ENCODE results near the gene MED27. TPM values are rescaled to one million over a fixed set of nuclear protein-coding genes. Genes with fewer than 3 reads are reported as not detected.
"Not testable (repeated sequence)": the region's sequence is repeated elsewhere in the genome, so short reads cannot be mapped to it uniquely, and the experiment has no call there.

MED27 gene
- total and polyA plus RNA-seq, 12 donors = 8.0 to 20.7 (median 17.1) TPM

GRCh38 chr9:132063281-132063680, 16.4 kb downstream of the MED27 start:
- no peak for TF ChIP-seq CTCF (IDR thresholded peaks at IDR 0.05)
- H3K9me3 ChIP-seq = peaks cover 0 to 10% (median 0%) of the 10 kb centered on the region in 11 donors
- H3K4me1 ChIP-seq = peaks cover 0 to 37% (median 6%) of the 10 kb centered on the region in 9 donors
- peaks cover 0 to 42% (median 7%) of the 10 kb centered on the region in 9 donors for H3K36me3 ChIP-seq
- no peak overlapping the region for H3K27ac ChIP-seq
- H3K27me3 ChIP-seq = no peaks in the 10 kb centered on the region
- H3K4me3 ChIP-seq = no peak overlapping the region
- 55 to 57% methylated on average over 6 of the region's 6 CpGs for WGBS, 2 donors
- intact Hi-C loops (cut with DNase I) = no loop called here
- ATAC-seq (no peak), DNase-seq (no peak)

GRCh38 chr9:132062806-132063205, 16.9 kb downstream of the MED27 start:
- Histone ChIP-seq H3K9me3 (peaks cover 0 to 12% (median 0%) of the 10 kb centered on the region in 11 donors), H3K36me3 (peaks cover 0 to 39% (median 6%) of the 10 kb centered on the region in 9 donors), H3K27ac (no peak overlapping the region), H3K27me3 (no peaks in the 10 kb centered on the region), H3K4me1 (peaks cover 0 to 37% (median 6%) of the 10 kb centered on the region in 9 donors), H3K4me3 (no peak overlapping the region)
- DNase-seq (no peak), ATAC-seq (no peak)
- intact Hi-C loops (cut with DNase I) = no loop called here
- TF ChIP-seq CTCF (IDR thresholded peaks at IDR 0.05) = no peak
- 96 to 97% methylated on average over 4 of the region's 4 CpGs for WGBS, 2 donors

- no peak for TF ChIP-seq CTCF (IDR thresholded peaks at IDR 0.05)
- 77 to 83% methylated on average over 3 of the region's 3 CpGs for WGBS, 2 donors
- ATAC-seq (no peak), DNase-seq (no peak)
- intact Hi-C loops (cut with DNase I) = no loop called here
- no peaks in the 10 kb centered on the region for H3K27me3 ChIP-seq
- no peak overlapping the region for H3K4me3 ChIP-seq
- H3K9me3 ChIP-seq = peaks cover 0 to 12% (median 0%) of the 10 kb centered on the region in 11 donors
- peaks cover 0 to 32% (median 0%) of the 10 kb centered on the region in 9 donors for H3K36me3 ChIP-seq
- H3K4me1 ChIP-seq = peaks cover 0 to 34% (median 6%) of the 10 kb centered on the region in 9 donors
- H3K27ac ChIP-seq = no peak overlapping the region
Observed at GRCh38 chr9:132061526-132061925, 18.1 kb downstream of the MED27 start.

GRCh38 chr9:132059361-132059760, 20.3 kb downstream of the MED27 start:
- no peak overlapping the region for H3K4me3 ChIP-seq
- 77 to 89% methylated on average over 8 of the region's 8 CpGs for WGBS, 2 donors
- H3K36me3 ChIP-seq = peaks cover 0 to 24% (median 0%) of the 10 kb centered on the region in 9 donors
- DNase-seq (peak in 1 of 2 donors; percentile 37), ATAC-seq (peak in 2 of 8 donors; percentile 55 to 56)
- H3K4me1 ChIP-seq = peaks cover 0 to 23% (median 3%) of the 10 kb centered on the region in 9 donors
- intact Hi-C loops (cut with DNase I) = no loop called here
- no peak for TF ChIP-seq CTCF (IDR thresholded peaks at IDR 0.05)
- peaks cover 0 to 12% (median 0%) of the 10 kb centered on the region in 11 donors for H3K9me3 ChIP-seq
- no peak overlapping the region for H3K27ac ChIP-seq
- H3K27me3 ChIP-seq = no peaks in the 10 kb centered on the region

GRCh38 chr9:132058226-132058625, 21.4 kb downstream of the MED27 start:
- intact Hi-C loops (cut with DNase I); H3K27ac ChIP-seq; H3K27me3 ChIP-seq; ATAC-seq; H3K4me3 ChIP-seq; DNase-seq: not testable (repeated sequence)
- peaks cover 0 to 18% (median 3%) of the 10 kb centered on the region in 9 donors for H3K4me1 ChIP-seq
- peaks cover 0 to 12% (median 0%) of the 10 kb centered on the region in 11 donors for H3K9me3 ChIP-seq
- WGBS, 2 donors = 82 to 83% methylated on average over 6 of the region's 6 CpGs
- peaks cover 0 to 24% (median 0%) of the 10 kb centered on the region in 9 donors for H3K36me3 ChIP-seq

Data from heart right ventricle (tissue), 16 donors.